ENCODE data around the gene ZFHX2.
A peak's percentile ranks its signal among the peaks of the same experiment; 100 is the strongest.

Gene ZFHX2

GRCh38 chr14:23572524-23572828, 20.9 kb upstream of the ZFHX2 start:
- DNase-seq: no peak

GRCh38 chr14:23571701-23572523, 20.3 kb upstream of the ZFHX2 start:
- no peak for DNase-seq

- no peak for DNase-seq
Measured at GRCh38 chr14:23570806-23571483, 19.4 kb upstream of the ZFHX2 start.

GRCh38 chr14:23569443-23570151, 18.0 kb upstream of the ZFHX2 start:
- DNase-seq: no peak

- DNase-seq: no peak
Measured at GRCh38 chr14:23568600-23569331, 17.2 kb upstream of the ZFHX2 start.

- no peak for DNase-seq
Measured at GRCh38 chr14:23568021-23568599, 16.5 kb upstream of the ZFHX2 start.

GRCh38 chr14:23567186-23568020, 15.8 kb upstream of the ZFHX2 start, which contains the start of gene AP1G2:
TSS of gene AP1G2 (minus strand) at chr14:23567791. CDS start at chr14:23567314, 477 bp downstream.
- peak; percentile 91 for DNase-seq

- DNase-seq: no peak
Measured at GRCh38 chr14:23566778-23567185, 15.2 kb upstream of the ZFHX2 start.

- DNase-seq: no peak
Measured at GRCh38 chr14:23566112-23566777, 14.7 kb upstream of the ZFHX2 start.

- no peak for DNase-seq
Measured at GRCh38 chr14:23565626-23566025, 14.1 kb upstream of the ZFHX2 start.

- no peak for DNase-seq
Measured at GRCh38 chr14:23564876-23565275, 13.3 kb upstream of the ZFHX2 start.

GRCh38 chr14:23564181-23564812, 12.7 kb upstream of the ZFHX2 start:
- no peak for DNase-seq

GRCh38 chr14:23563473-23564180, 12.1 kb upstream of the ZFHX2 start:
- no peak for DNase-seq

- DNase-seq: peak; percentile 54
Measured at GRCh38 chr14:23562822-23563472, 11.4 kb upstream of the ZFHX2 start.

GRCh38 chr14:23561873-23562821, 10.6 kb upstream of the ZFHX2 start:
- DNase-seq: no peak

- no peak for DNase-seq
Measured at GRCh38 chr14:23561259-23561658, 9.7 kb upstream of the ZFHX2 start.

- DNase-seq: no peak
Measured at GRCh38 chr14:23559926-23560520, 8.5 kb upstream of the ZFHX2 start.
